ENCODE data around the gene CATSPERD.
"Not testable (repeated sequence)": the region's sequence is repeated elsewhere in the genome, so short reads cannot be mapped to it uniquely, and the experiment has no call there.

Gene CATSPERD

GRCh38 chr19:5743630-5744029 lies 23.2 kb downstream of the CATSPERD start:
- DNase-seq: no peak

- DNase-seq: not testable (repeated sequence)
Measured at GRCh38 chr19:5744999-5745398, 24.6 kb downstream of the CATSPERD start.

- DNase-seq: not testable (repeated sequence)
Measured at GRCh38 chr19:5748920-5749319, 28.5 kb downstream of the CATSPERD start.

- no peak for DNase-seq
Measured at GRCh38 chr19:5749505-5749904, 29.1 kb downstream of the CATSPERD start.

- DNase-seq: no peak
Measured at GRCh38 chr19:5751709-5752108, 31.3 kb downstream of the CATSPERD start.

- no peak for DNase-seq
Measured at GRCh38 chr19:5753743-5754142, 33.3 kb downstream of the CATSPERD start.

- no peak for DNase-seq
Measured at GRCh38 chr19:5762608-5763217, 42.3 kb downstream of the CATSPERD start.

- DNase-seq: no peak
Measured at GRCh38 chr19:5765220-5765619, 44.8 kb downstream of the CATSPERD start.

- no peak for DNase-seq
Measured at GRCh38 chr19:5767949-5768348, 47.5 kb downstream of the CATSPERD start.

- DNase-seq: no peak
Measured at GRCh38 chr19:5772416-5772815, 52.0 kb downstream of the CATSPERD start.

- no peak for DNase-seq
Measured at GRCh38 chr19:5773276-5773675, 52.8 kb downstream of the CATSPERD start.

GRCh38 chr19:5774921-5775320 lies 54.5 kb downstream of the CATSPERD start:
- DNase-seq: no peak

GRCh38 chr19:5775668-5776309 lies 55.4 kb downstream of the CATSPERD start:
- DNase-seq: peak; percentile 83

GRCh38 chr19:5778402-5778801 lies 58.0 kb downstream of the CATSPERD start:
- DNase-seq: no peak

- DNase-seq: not testable (repeated sequence)
Measured at GRCh38 chr19:5780916-5781315, 60.5 kb downstream of the CATSPERD start.

GRCh38 chr19:5782322-5782721 lies 61.9 kb downstream of the CATSPERD start:
- no peak for DNase-seq

GRCh38 chr19:5782945-5783919 lies 62.8 kb downstream of the CATSPERD start:
- DNase-seq: no peak

GRCh38 chr19:5784581-5785147 lies 64.2 kb downstream of the CATSPERD start, which contains the start of gene PRR22:
Gene PRR22 (minus strand): TSS chr19:5784746. CDS start chr19:5784660, 86 bp downstream.
- DNase-seq: no peak

- DNase-seq: no peak
Measured at GRCh38 chr19:5785423-5785822, 65.0 kb downstream of the CATSPERD start.

- no peak for DNase-seq
Measured at GRCh38 chr19:5786593-5787408, 66.4 kb downstream of the CATSPERD start.

- no peak for DNase-seq
Measured at GRCh38 chr19:5787409-5788182, 67.2 kb downstream of the CATSPERD start.

Data from fibroblast of skin of right quadriceps (primary cell).